HUES64 (cell line): Measurements from ENCODE around the gene ATP8A1.

Experiments
- H3K27ac ChIP-seq: 2 replicates; pipeline ENCODE4 v1.7.0; 2013; ENCODE audit warnings: low read depth, low read length, inconsistent platforms
- H3K27me3 ChIP-seq: 2 replicates; pipeline ENCODE4 v1.6.1; 2013; ENCODE audit warnings: mild to moderate bottlenecking, low read length; ENCODE audit not compliant: insufficient read depth
- H3K36me3 ChIP-seq: 2 replicates; pipeline ENCODE4 v1.6.1; 2013; ENCODE audit warnings: mild to moderate bottlenecking, low read length; ENCODE audit not compliant: insufficient read depth
- H3K4me1 ChIP-seq: 2 replicates; pipeline ENCODE4 v1.6.1; 2013; ENCODE audit warnings: mild to moderate bottlenecking, low read length, moderate library complexity; ENCODE audit not compliant: insufficient read depth
- H3K4me3 ChIP-seq: 2 replicates; pipeline ENCODE4 v1.5.1; 2013; ENCODE audit warnings: mild to moderate bottlenecking, low read length, moderate library complexity
- H3K9ac ChIP-seq: 2 replicates; pipeline ENCODE4 v1.6.1; 2013; ENCODE audit warnings: mild to moderate bottlenecking, low read depth, low read length
- H3K9me3 ChIP-seq: 2 replicates; pipeline ENCODE4 v1.6.1; 2013; ENCODE audit warnings: low read depth, low read length; ENCODE audit not compliant: insufficient read depth
- WGBS: fragments of 150-250, 120-280 bp; methylation state at CpG from one replicate; pipeline ENCODE4 v1.1.7; 2013; ENCODE audit warnings: missing lambda C conversion rate; 5-methylcytosine and 5-hydroxymethylcytosine counted together

ATP8A1 gene

GRCh38 chr4:42401171-42401570 lies 255.7 kb downstream of the ATP8A1 start:
- no peaks in the 10 kb centered on the region for H3K36me3 ChIP-seq
- H3K9me3 ChIP-seq: no peaks in the 10 kb centered on the region
- H3K4me1 ChIP-seq: peaks cover 19% of the 10 kb centered on the region
- H3K27ac ChIP-seq: no peak overlapping the region
- WGBS: 87% methylated on average over 9 of the region's 9 CpGs
- H3K9ac ChIP-seq: no peak overlapping the region
- H3K27me3 ChIP-seq: peaks cover 60% of the 10 kb centered on the region
- no peak overlapping the region for H3K4me3 ChIP-seq

GRCh38 chr4:42399393-42399792 lies 257.5 kb downstream of the ATP8A1 start:
- Histone ChIP-seq H3K27ac (no peak overlapping the region), H3K27me3 (peaks cover 78% of the 10 kb centered on the region), H3K9me3 (no peaks in the 10 kb centered on the region), H3K4me1 (peaks cover 23% of the 10 kb centered on the region), H3K9ac (no peak overlapping the region), H3K4me3 (peak overlapping the region; percentile 62), H3K36me3 (no peaks in the 10 kb centered on the region)
- whole genome bisulfite sequencing: 9% methylated on average over 10 of the region's 10 CpGs

DNA sequence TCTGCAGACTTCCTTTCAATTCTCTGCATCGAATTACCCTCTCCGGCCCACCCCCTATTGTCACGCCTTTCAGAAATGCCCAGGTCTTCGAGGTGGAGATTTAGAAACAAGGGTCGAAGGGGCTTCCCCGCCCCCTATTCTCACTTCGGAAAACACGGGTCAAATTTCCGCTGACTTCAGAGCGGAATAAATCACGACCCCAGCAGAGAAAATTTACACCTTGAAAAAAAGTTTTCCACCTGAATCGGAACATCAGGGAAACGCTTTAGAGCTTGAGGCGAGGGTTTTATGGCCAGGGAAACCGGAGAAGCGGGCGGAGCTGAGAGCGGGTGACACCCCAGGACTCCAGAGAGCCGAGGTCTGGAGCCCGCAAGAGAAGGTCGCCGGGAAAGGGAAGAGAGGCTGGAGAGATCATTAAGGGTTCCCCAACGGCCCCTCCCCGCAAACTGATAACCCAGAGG lies 258.0 kb downstream of the ATP8A1 start:
- H3K36me3 ChIP-seq: no peaks in the 10 kb centered on the region
- peaks cover 23% of the 10 kb centered on the region for H3K4me1 ChIP-seq
- under 1% methylated on average over 24 of the region's 24 CpGs for WGBS
- H3K9ac ChIP-seq: no peak overlapping the region
- H3K9me3 ChIP-seq: no peaks in the 10 kb centered on the region
- H3K27me3 ChIP-seq: peaks cover 78% of the 10 kb centered on the region
- peak overlapping the region; percentile 62 for H3K4me3 ChIP-seq
- 0 out of 2 replicates have a peak overlapping the region, but pooled peaks have one; percentile 6 for H3K27ac ChIP-seq

DNA sequence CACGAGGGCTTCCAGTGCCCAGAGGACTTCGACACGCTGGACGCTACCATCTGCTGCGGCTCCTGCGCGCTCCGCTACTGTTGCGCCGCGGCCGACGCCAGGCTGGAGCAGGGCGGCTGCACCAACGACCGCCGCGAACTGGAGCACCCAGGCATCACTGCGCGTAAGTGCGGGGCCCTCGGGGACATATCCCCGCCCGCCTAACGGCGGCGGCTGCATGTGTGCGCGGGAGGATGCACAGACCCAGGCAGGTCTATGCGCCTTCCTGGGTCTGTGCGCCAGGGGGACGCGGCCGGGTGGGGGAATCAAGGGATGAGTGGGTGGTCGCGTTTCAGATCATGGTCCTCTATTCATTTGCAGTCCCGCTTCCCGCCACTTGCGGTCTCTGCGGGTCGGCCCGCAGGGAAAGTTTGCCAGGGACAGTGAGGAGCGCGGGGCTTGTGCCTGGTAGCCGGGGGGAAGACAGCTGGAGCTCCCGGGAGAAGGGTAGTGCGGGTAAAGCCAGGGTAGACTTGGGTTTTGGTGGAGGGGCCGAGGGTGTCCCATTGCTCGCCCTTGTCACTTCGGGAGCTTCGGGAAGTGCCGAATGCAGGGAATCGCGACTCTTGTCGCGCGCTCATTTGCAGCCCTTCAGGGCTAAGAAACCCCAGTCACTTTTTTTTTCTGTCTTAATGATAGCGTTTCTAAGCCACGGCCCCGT lies 258.6 kb downstream of the ATP8A1 start:
- Histone ChIP-seq H3K9ac (no peak overlapping the region), H3K4me1 (peaks cover 23% of the 10 kb centered on the region), H3K9me3 (no peaks in the 10 kb centered on the region), H3K27me3 (peaks cover 78% of the 10 kb centered on the region), H3K36me3 (no peaks in the 10 kb centered on the region), H3K27ac (no peak overlapping the region), H3K4me3 (peak overlapping the region; percentile 62)
- WGBS: under 1% methylated on average over 60 of the region's 60 CpGs

DNA sequence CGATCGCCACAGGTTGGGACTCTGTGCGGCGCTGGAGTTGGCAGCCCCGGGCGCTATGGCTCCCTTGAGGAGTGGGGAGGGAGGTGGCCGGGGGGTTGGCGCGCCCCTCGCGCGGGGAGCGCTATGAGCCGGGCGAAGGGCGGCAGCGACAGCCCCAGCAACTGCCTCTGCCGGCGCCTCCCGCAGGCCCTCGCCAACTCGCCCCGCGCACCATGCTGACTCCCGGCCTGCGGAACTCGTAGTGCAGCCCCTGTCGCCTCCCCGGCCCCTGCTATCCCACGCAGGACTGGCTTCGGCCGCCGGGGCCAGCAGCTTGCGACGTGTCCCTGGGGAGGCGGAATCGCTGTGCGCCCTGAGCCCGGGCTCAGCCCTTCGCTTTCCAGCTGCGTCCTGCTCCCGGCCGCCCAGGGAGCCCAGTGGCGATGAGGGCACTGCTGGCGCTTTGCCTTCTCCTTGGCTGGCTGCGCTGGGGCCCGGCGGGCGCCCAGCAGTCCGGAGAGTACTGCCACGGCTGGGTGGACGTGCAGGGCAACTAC lies 259.2 kb downstream of the ATP8A1 start:
- H3K27me3 ChIP-seq: peaks cover 78% of the 10 kb centered on the region
- peaks cover 23% of the 10 kb centered on the region for H3K4me1 ChIP-seq
- no peaks in the 10 kb centered on the region for H3K36me3 ChIP-seq
- peak overlapping the region; percentile 62 for H3K4me3 ChIP-seq
- WGBS: under 1% methylated on average over 52 of the region's 52 CpGs
- no peak overlapping the region for H3K27ac ChIP-seq
- no peak overlapping the region for H3K9ac ChIP-seq
- H3K9me3 ChIP-seq: no peaks in the 10 kb centered on the region

DNA sequence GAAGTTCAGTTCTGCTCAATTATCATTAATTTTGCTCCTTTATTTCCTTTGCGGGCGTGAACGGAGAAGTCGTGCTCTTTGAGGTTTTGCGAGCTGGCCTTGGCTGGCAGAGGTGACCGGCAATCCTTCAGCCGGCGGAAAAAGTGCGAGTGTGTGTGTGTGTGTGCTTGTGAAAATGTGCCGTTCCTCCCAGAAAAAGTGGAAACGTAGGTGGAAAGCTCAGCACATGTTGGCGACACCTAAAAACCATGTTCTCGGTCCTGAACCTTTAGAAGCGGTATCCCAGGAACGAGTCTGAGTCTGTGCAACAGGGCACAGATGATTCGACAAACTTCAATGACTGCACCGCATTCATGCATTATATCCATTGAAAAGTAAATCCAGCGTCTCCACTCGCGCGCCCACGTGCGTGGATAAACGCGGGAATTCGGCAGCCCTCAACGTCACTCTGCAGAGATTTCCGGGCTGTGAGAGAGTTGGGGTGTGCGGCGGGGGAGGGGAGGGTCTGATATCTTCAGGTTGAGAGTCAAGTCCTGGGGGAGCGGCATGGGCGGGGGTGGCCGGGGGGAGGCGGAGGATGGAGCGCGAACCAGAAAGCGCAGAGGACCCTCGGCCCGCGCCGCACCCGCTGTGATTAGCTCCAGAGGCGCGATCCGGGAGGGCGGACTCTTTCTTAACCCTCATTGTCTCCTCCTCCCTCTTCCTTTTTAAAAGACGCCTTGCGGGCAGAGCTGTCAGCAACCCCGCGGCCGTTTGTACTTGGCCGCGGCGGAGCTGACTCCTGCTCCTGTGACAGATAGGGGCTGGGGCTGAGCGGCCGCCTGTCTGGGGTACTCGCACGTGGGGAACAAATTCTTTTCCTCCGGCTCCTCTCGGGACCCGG lies 259.9 kb downstream of the ATP8A1 start, which contains the start of gene SHISA3:
TSS of gene SHISA3 (plus strand) at position 737 of the 883 bp plus-strand sequence. CDS start 569 bp downstream, outside the sequence.
- Histone ChIP-seq H3K4me1 (peaks cover 23% of the 10 kb centered on the region), H3K27me3 (peaks cover 75% of the 10 kb centered on the region), H3K9ac (no peak within 1 kb of the TSS), H3K4me3 (peak within 1 kb of the TSS; percentile 62), H3K27ac (no peak within 1 kb of the TSS), H3K9me3 (no peaks in the 10 kb centered on the region), H3K36me3 (no peaks in the 10 kb centered on the region)
- WGBS: 1% methylated on average over 61 of the region's 61 CpGs

- Histone ChIP-seq H3K9me3 (no peaks in the 10 kb centered on the region), H3K27me3 (peaks cover 69% of the 10 kb centered on the region), H3K4me3 (peak overlapping the region; percentile 62), H3K27ac (no peak overlapping the region), H3K36me3 (no peaks in the 10 kb centered on the region), H3K4me1 (peaks cover 20% of the 10 kb centered on the region), H3K9ac (no peak overlapping the region)
- WGBS: 12% methylated on average over 17 of the region's 17 CpGs
Measured at GRCh38 chr4:42396361-42396751, 260.5 kb downstream of the ATP8A1 start.

DNA sequence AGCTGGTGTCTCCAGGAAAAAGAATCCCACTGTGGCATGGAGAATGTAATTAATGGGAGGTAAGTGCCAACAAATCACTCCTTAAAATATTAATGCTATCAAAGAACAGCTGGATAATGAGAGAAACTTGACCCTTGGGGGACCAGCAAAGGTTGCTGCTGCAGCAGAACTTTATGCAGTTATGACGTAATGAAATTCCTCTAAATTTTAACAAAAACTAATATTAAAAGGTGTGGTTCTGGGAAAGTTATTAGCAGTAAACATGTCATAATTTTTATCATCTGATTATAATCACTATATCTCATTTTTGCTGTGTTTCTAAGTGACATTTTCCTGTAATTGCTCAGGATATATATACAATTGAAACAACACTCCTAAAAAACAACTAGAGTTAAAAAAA lies 261.3 kb downstream of the ATP8A1 start:
- H3K4me1 ChIP-seq: peaks cover 27% of the 10 kb centered on the region
- no CpG with 5 or more reads among the region's 1 CpG for WGBS
- H3K4me3 ChIP-seq: no peak overlapping the region
- peaks cover 62% of the 10 kb centered on the region for H3K27me3 ChIP-seq
- no peak overlapping the region for H3K27ac ChIP-seq
- no peaks in the 10 kb centered on the region for H3K9me3 ChIP-seq
- H3K36me3 ChIP-seq: no peaks in the 10 kb centered on the region
- H3K9ac ChIP-seq: no peak overlapping the region

- WGBS: 92% methylated on average over 4 of the region's 4 CpGs
- peaks cover 30% of the 10 kb centered on the region for H3K27me3 ChIP-seq
- no peaks in the 10 kb centered on the region for H3K36me3 ChIP-seq
- H3K9ac ChIP-seq: no peak overlapping the region
- no peak overlapping the region for H3K4me3 ChIP-seq
- no peak overlapping the region for H3K27ac ChIP-seq
- no peaks in the 10 kb centered on the region for H3K9me3 ChIP-seq
- peaks cover 17% of the 10 kb centered on the region for H3K4me1 ChIP-seq
Measured at GRCh38 chr4:42392436-42392835, 264.5 kb downstream of the ATP8A1 start.

- Histone ChIP-seq H3K36me3 (no peaks in the 10 kb centered on the region), H3K4me3 (no peak overlapping the region), H3K9ac (no peak overlapping the region), H3K27ac (no peak overlapping the region), H3K4me1 (peaks cover 17% of the 10 kb centered on the region), H3K9me3 (no peaks in the 10 kb centered on the region), H3K27me3 (peaks cover 25% of the 10 kb centered on the region)
- WGBS: 72% methylated on average over 5 of the region's 5 CpGs
Measured at GRCh38 chr4:42391981-42392380, 264.9 kb downstream of the ATP8A1 start.

GRCh38 chr4:42391355-42391664 lies 265.6 kb downstream of the ATP8A1 start:
- Histone ChIP-seq H3K36me3 (no peaks in the 10 kb centered on the region), H3K4me1 (peaks cover 14% of the 10 kb centered on the region), H3K9ac (no peak overlapping the region), H3K9me3 (no peaks in the 10 kb centered on the region), H3K27ac (no peak overlapping the region), H3K4me3 (no peak overlapping the region), H3K27me3 (peaks cover 19% of the 10 kb centered on the region)
- 87% methylated on average over 2 of the region's 2 CpGs for WGBS
